Endothelial cell of umbilical vein (primary cell): ENCODE measurements around the gene SLC6A16.

Experiments used
- JUN ChIP-seq: IDR thresholded peaks from 2 replicates; pipeline ENCODE4 v1.6.1; 2011; ENCODE audit warnings: borderline replicate concordance, low read depth; ENCODE audit not compliant: insufficient read length, insufficient read depth
- MYC ChIP-seq: IDR thresholded peaks from one replicate; pipeline ENCODE4 v1.6.1; 2011; ENCODE audit warnings: mild to moderate bottlenecking, low read depth, low read length
- POLR2AphosphoS5 ChIP-seq: IDR thresholded peaks from 2 replicates; pipeline ENCODE4 v1.6.1; 2012; ENCODE audit warnings: low read depth, mild to moderate bottlenecking, control low read depth, low read length, moderate library complexity; ENCODE audit not compliant: insufficient read depth
- TF ChIP-seq, protein P1 (sequence below), 2 donors: IDR thresholded peaks; 1 replicate in 1 of 2; 2 replicates in 1 of 2; pipeline ENCODE4 v1.5.1; 2011; ENCODE audit warnings: low read length in 2 of 2, mild to moderate bottlenecking in 2 of 2, moderate library complexity in 2 of 2, control low read depth in 1 of 2, inconsistent platforms in 1 of 2, low read depth in 1 of 2; ENCODE audit not compliant: insufficient read depth in 1 of 2; ENCODE audit errors: extremely low read depth in 1 of 2

- TF ChIP-seq MYC: no peak
- TF ChIP-seq, protein P1, sequence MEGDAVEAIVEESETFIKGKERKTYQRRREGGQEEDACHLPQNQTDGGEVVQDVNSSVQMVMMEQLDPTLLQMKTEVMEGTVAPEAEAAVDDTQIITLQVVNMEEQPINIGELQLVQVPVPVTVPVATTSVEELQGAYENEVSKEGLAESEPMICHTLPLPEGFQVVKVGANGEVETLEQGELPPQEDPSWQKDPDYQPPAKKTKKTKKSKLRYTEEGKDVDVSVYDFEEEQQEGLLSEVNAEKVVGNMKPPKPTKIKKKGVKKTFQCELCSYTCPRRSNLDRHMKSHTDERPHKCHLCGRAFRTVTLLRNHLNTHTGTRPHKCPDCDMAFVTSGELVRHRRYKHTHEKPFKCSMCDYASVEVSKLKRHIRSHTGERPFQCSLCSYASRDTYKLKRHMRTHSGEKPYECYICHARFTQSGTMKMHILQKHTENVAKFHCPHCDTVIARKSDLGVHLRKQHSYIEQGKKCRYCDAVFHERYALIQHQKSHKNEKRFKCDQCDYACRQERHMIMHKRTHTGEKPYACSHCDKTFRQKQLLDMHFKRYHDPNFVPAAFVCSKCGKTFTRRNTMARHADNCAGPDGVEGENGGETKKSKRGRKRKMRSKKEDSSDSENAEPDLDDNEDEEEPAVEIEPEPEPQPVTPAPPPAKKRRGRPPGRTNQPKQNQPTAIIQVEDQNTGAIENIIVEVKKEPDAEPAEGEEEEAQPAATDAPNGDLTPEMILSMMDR (IDR thresholded peaks at IDR 0.05; ENCODE audit: extremely low read depth in 1 of 2, insufficient read depth in 1 of 2, low read depth in 1 of 2, low read length in 2 of 2): no peak
- no peak for TF ChIP-seq POLR2AphosphoS5
- TF ChIP-seq JUN: no peak
Measured at GRCh38 chr19:49328741-49329140, 3.8 kb upstream of the SLC6A16 start.
